Vagina (tissue), 2 donors: Measurements from ENCODE around the gene ABHD16B.

ENCODE experiments used
- POLR2A ChIP-seq, 2 donors: fragments of 450-650 bp; IDR thresholded peaks; one replicate each; pipeline ENCODE4 v1.6.1; 2017; ENCODE audit warnings: antibody characterized with exemption in 2 of 2, mild to moderate bottlenecking in 2 of 2, moderate library complexity in 2 of 2
- POLR2AphosphoS5 ChIP-seq, 2 donors: sonication (generic); formaldehyde crosslinking; IDR thresholded peaks; one replicate each; pipeline ENCODE4 v1.9.0; 2017; ENCODE audit warnings: antibody characterized with exemption in 2 of 2, mild to moderate bottlenecking in 2 of 2, low read depth in 1 of 2; ENCODE audit not compliant: insufficient read depth in 1 of 2
- TF ChIP-seq, protein P1 (sequence below), 3 experiments: fragments of 450-650 bp in 2 of 3; fragments of 200-600 bp in 1 of 3; sonication (generic) in 1 of 3; IDR thresholded peaks; one replicate each; pipeline ENCODE4 v1.5.1; 2017 to 2019; ENCODE audit warnings: antibody characterized with exemption in 3 of 3, mild to moderate bottlenecking in 2 of 3, moderate library complexity in 2 of 3

DNA sequence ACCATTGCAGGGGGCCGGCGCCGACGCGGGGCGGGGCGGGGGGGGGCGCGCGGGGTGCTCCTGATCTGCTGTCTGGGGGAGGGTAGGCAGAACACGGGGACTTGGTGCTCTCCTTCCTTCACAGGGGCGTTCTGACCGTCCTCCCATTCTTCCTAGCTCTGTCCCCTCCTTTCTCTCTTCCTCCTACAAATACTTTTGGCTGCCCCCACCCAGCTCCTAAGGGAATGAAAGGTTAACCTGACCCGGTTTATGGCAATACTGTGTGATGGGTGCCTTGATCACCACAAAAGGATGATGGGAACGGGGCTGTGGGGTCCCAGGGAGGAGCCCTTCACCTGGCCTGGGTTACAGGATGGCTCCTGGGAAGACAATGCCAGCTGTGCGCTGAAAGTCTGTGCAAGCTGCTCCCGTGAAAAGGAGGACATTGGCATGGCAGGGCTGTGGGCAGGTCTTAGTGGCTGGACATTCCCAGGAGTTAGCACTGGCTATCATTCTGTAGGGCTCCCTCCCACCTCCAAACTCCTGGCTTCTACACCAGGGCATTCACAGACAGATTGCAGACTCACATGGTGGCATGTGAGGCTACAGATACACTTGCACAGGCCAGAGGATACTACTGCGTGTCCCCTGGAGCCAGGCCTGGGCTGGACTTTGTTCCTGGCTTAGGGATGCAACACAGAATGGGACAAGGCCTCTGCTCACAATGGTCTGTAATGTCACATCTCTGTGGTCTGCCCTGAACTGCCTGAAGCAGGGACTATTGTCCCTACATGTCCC, 1.9 kb downstream of the ABHD16B start:
- no peak for TF ChIP-seq POLR2A (IDR thresholded peaks at IDR 0.05)
- TF ChIP-seq, protein P1, sequence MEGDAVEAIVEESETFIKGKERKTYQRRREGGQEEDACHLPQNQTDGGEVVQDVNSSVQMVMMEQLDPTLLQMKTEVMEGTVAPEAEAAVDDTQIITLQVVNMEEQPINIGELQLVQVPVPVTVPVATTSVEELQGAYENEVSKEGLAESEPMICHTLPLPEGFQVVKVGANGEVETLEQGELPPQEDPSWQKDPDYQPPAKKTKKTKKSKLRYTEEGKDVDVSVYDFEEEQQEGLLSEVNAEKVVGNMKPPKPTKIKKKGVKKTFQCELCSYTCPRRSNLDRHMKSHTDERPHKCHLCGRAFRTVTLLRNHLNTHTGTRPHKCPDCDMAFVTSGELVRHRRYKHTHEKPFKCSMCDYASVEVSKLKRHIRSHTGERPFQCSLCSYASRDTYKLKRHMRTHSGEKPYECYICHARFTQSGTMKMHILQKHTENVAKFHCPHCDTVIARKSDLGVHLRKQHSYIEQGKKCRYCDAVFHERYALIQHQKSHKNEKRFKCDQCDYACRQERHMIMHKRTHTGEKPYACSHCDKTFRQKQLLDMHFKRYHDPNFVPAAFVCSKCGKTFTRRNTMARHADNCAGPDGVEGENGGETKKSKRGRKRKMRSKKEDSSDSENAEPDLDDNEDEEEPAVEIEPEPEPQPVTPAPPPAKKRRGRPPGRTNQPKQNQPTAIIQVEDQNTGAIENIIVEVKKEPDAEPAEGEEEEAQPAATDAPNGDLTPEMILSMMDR (IDR thresholded peaks at IDR 0.05): no peak
- no peak for TF ChIP-seq POLR2AphosphoS5 (IDR thresholded peaks at IDR 0.05; ENCODE audit: insufficient read depth in 1 of 2, low read depth in 1 of 2)
